AG09319 (cell line): ENCODE measurements around the gene SLC22A17.

ENCODE experiments used
- DNase-seq: peaks from one replicate; pipeline ENCODE4 v3.0.0-alpha.2; 2010; ENCODE audit warnings: low read depth; ENCODE audit errors: extremely low read depth
- CTCF ChIP-seq: IDR thresholded peaks from 2 replicates; pipeline ENCODE4 v1.5.1; 2011; ENCODE audit warnings: low read depth, mild to moderate bottlenecking, inconsistent platforms, low read length, moderate library complexity

Gene SLC22A17

GRCh38 chr14:23385642-23386265 lies 33.1 kb upstream of the SLC22A17 start:
- no peak for DNase-seq
- TF ChIP-seq CTCF, result no peak

GRCh38 chr14:23385244-23385641 lies 32.6 kb upstream of the SLC22A17 start:
- no peak for TF ChIP-seq CTCF
- DNase-seq, result no peak

- DNase-seq, result no peak
- no peak for TF ChIP-seq CTCF
Measured at GRCh38 chr14:23384364-23385080, 31.8 kb upstream of the SLC22A17 start.

GRCh38 chr14:23382731-23383440 lies 30.2 kb upstream of the SLC22A17 start:
- TF ChIP-seq CTCF, result no peak
- no peak for DNase-seq

- no peak for TF ChIP-seq CTCF
- DNase-seq, result no peak
Measured at GRCh38 chr14:23382276-23382675, 29.6 kb upstream of the SLC22A17 start.

- DNase-seq, result no peak
- TF ChIP-seq CTCF, result no peak
Measured at GRCh38 chr14:23381871-23382270, 29.2 kb upstream of the SLC22A17 start.

GRCh38 chr14:23380976-23381375 lies 28.3 kb upstream of the SLC22A17 start:
- DNase-seq, result no peak
- TF ChIP-seq CTCF, result no peak
